Measurements from ENCODE around the gene IMMP2L.
"Not testable (repeated sequence)": the region's sequence is repeated elsewhere in the genome, so short reads cannot be mapped to it uniquely, and the experiment has no call there.

IMMP2L gene

GRCh38 chr7:111255576-111255975, 306.7 kb downstream of the IMMP2L start:
- DNase-seq: no peak

- not testable (repeated sequence) for DNase-seq
Measured at GRCh38 chr7:111251365-111251764, 310.9 kb downstream of the IMMP2L start.

- DNase-seq: not testable (repeated sequence)
Measured at GRCh38 chr7:111249807-111250206, 312.5 kb downstream of the IMMP2L start.

GRCh38 chr7:111242141-111242755, 320.0 kb downstream of the IMMP2L start:
- DNase-seq: no peak

- no peak for DNase-seq
Measured at GRCh38 chr7:111240371-111240770, 321.9 kb downstream of the IMMP2L start.

- DNase-seq: no peak
Measured at GRCh38 chr7:111239437-111239836, 322.9 kb downstream of the IMMP2L start.

GRCh38 chr7:111238886-111239285, 323.4 kb downstream of the IMMP2L start:
- DNase-seq: no peak

- DNase-seq: no peak
Measured at GRCh38 chr7:111235709-111236108, 326.6 kb downstream of the IMMP2L start.

GRCh38 chr7:111232249-111233084, 329.8 kb downstream of the IMMP2L start:
- no peak for DNase-seq

- DNase-seq: no peak
Measured at GRCh38 chr7:111229916-111230315, 332.4 kb downstream of the IMMP2L start.

- DNase-seq: no peak
Measured at GRCh38 chr7:111229181-111229740, 333.0 kb downstream of the IMMP2L start.

- no peak for DNase-seq
Measured at GRCh38 chr7:111228437-111228836, 333.9 kb downstream of the IMMP2L start.

GRCh38 chr7:111226800-111227199, 335.5 kb downstream of the IMMP2L start:
- no peak for DNase-seq

- no peak for DNase-seq
Measured at GRCh38 chr7:111224354-111225231, 337.7 kb downstream of the IMMP2L start.

- DNase-seq: no peak
Measured at GRCh38 chr7:111223802-111224253, 338.5 kb downstream of the IMMP2L start.

- DNase-seq: no peak
Measured at GRCh38 chr7:111215550-111215949, 346.7 kb downstream of the IMMP2L start.

GRCh38 chr7:111212857-111213523, 349.3 kb downstream of the IMMP2L start:
- DNase-seq: no peak

GRCh38 chr7:111210996-111211395, 351.3 kb downstream of the IMMP2L start:
- DNase-seq: no peak

GRCh38 chr7:111210043-111210442, 352.2 kb downstream of the IMMP2L start:
- DNase-seq: no peak

- no peak for DNase-seq
Measured at GRCh38 chr7:111205251-111205650, 357.0 kb downstream of the IMMP2L start.

- DNase-seq: no peak
Measured at GRCh38 chr7:111202321-111202720, 360.0 kb downstream of the IMMP2L start.

GRCh38 chr7:111199643-111200042, 362.6 kb downstream of the IMMP2L start:
- DNase-seq: no peak

Measured in NCI-H1694 treated with DMSO at 0.1 percent for 48 hours (cell line).